Stimulated activated CD4-positive, alpha-beta T cell treated with anti-CD3 and anti-CD28 coated beads, TNF-alpha, amount 100 ng/mL, for 4 hours (primary cell): ENCODE results near the gene ANKRD33B.

Experiments
- DNase-seq, 3 experiments: peaks; one replicate each; pipeline ENCODE4 v3.0.0-alpha.2; 2020; ENCODE audit warnings: low read depth in 3 of 3

Gene ANKRD33B

DNA sequence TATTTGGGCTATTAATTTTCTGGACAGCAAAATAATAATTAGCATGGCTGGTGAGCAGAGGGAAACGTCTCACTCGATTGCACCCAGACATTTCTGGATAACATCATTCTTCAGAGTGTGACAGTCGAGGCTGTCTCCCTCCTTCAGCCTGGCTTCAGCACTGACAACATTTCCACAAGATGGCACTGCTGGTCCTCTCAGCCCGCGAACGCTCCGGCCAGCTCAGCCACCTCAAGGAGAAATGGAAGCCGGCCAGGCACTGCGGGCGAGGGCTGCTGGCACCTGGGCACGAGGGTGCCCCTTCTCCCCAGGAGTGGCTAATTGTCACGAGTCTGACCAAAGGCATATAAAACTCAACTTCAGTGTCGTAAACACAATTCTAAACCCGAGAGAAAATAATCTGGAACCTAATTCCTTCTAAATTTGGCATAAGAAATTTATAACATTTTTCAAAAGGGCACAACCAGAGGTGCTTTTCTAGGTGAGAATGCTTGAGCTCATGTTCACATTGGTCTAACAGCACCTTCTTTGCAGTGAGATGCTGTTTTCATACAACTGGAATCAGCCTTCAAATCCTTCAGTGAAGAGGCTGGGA is 131.3 kb downstream of the ANKRD33B start:
- DNase-seq: no peak

- no peak for DNase-seq
Observed at GRCh38 chr5:10695759-10696543, 132.1 kb downstream of the ANKRD33B start.

- DNase-seq: no peak
Observed at GRCh38 chr5:10699281-10699874, 135.5 kb downstream of the ANKRD33B start.

GRCh38 chr5:10699987-10700386 is 136.1 kb downstream of the ANKRD33B start:
- no peak for DNase-seq

- DNase-seq: no peak
Observed at GRCh38 chr5:10700516-10700915, 136.6 kb downstream of the ANKRD33B start.

GRCh38 chr5:10701567-10702039 is 137.7 kb downstream of the ANKRD33B start:
- no peak for DNase-seq

- DNase-seq: no peak
Observed at GRCh38 chr5:10702040-10702629, 138.3 kb downstream of the ANKRD33B start.

- no peak for DNase-seq
Observed at GRCh38 chr5:10702911-10703491, 139.1 kb downstream of the ANKRD33B start.

- no peak for DNase-seq
Observed at GRCh38 chr5:10703676-10704075, 139.8 kb downstream of the ANKRD33B start.

- DNase-seq: no peak
Observed at GRCh38 chr5:10704949-10705621, 141.2 kb downstream of the ANKRD33B start.

- DNase-seq: no peak
Observed at GRCh38 chr5:10705747-10706146, 141.9 kb downstream of the ANKRD33B start.

DNA sequence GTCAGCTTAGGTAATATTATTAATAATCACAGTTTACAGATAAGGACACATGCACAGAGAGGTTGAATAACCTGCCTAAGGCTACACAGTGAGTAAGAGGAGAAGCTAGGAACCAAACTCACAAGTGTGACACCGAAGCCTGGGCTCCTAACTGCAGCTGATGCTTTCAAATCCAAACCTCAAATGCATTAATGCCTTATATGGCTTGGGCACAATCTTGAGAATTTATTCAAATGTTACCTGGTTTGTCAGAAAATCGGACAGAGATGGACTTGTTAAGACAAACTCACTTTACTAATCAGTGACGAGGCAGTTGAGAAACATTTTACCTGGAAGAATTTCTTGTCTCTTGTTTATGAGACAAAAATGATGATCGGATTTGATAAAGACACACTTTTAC is 142.5 kb downstream of the ANKRD33B start:
- no peak for DNase-seq
